ENCODE results near the gene ICAM5.

Gene ICAM5

DNA sequence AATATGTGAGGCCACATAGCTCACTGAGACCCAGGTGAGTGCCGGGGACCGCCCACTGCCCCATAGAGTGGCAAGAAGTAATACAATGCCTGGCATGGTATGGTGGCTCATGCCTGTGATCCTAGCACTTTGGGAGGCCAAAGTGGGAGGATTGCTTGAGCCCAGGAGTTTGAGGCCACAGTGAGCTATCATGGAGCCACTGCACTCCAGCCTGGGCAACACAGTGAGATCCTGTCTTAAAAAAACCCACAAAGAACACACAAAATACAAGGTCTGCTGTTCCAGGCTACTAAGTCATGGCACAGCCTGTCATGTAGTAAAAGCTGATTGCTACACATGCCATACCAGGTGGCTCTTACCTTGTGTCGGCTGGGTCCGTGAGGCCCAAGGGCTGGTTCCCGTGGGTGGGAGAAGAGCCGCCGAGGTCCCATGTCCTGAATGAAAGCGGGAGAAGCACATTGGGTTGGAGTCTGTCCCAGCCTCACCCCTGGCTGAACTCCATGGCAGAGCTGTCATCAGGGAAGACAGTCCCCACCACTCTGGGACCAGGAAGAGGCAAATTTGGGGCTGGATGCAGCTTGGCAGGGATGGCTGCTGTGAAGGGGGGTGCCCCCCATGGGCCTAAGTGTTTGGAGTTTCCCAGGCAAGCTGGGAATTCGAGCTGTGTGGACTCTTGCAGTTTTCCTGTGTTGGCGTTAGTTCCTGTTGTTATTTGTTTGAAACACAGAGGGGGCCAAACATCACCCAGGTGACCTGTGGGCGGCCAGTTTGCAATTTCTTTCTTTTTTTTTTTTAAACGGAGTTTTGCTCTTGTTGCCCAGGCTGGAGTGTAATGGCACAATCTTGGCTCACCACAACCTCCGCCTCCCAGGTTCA is 29.3 kb downstream of the ICAM5 start:
- Histone ChIP-seq H3K27ac (no peak overlapping the region), H3K4me3 (ENCODE audit: low read depth in 1 of 2, low read length in 1 of 2) (no peak overlapping the region), H3K9me3 (no peaks in the 10 kb centered on the region), H3K36me3 (peaks cover 82% of the 10 kb centered on the region), H3K4me1 (ENCODE audit: control insufficient read depth in 1 of 2, insufficient read depth in 1 of 2, low read depth in 1 of 2, low read length in 1 of 2) (peaks cover 10 to 11% of the 10 kb centered on the region in 2 experiments), H3K27me3 (peaks cover 8% of the 10 kb centered on the region)
- TF ChIP-seq, protein P1, sequence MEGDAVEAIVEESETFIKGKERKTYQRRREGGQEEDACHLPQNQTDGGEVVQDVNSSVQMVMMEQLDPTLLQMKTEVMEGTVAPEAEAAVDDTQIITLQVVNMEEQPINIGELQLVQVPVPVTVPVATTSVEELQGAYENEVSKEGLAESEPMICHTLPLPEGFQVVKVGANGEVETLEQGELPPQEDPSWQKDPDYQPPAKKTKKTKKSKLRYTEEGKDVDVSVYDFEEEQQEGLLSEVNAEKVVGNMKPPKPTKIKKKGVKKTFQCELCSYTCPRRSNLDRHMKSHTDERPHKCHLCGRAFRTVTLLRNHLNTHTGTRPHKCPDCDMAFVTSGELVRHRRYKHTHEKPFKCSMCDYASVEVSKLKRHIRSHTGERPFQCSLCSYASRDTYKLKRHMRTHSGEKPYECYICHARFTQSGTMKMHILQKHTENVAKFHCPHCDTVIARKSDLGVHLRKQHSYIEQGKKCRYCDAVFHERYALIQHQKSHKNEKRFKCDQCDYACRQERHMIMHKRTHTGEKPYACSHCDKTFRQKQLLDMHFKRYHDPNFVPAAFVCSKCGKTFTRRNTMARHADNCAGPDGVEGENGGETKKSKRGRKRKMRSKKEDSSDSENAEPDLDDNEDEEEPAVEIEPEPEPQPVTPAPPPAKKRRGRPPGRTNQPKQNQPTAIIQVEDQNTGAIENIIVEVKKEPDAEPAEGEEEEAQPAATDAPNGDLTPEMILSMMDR (IDR thresholded peaks at IDR 0.05), result no peak

DNA sequence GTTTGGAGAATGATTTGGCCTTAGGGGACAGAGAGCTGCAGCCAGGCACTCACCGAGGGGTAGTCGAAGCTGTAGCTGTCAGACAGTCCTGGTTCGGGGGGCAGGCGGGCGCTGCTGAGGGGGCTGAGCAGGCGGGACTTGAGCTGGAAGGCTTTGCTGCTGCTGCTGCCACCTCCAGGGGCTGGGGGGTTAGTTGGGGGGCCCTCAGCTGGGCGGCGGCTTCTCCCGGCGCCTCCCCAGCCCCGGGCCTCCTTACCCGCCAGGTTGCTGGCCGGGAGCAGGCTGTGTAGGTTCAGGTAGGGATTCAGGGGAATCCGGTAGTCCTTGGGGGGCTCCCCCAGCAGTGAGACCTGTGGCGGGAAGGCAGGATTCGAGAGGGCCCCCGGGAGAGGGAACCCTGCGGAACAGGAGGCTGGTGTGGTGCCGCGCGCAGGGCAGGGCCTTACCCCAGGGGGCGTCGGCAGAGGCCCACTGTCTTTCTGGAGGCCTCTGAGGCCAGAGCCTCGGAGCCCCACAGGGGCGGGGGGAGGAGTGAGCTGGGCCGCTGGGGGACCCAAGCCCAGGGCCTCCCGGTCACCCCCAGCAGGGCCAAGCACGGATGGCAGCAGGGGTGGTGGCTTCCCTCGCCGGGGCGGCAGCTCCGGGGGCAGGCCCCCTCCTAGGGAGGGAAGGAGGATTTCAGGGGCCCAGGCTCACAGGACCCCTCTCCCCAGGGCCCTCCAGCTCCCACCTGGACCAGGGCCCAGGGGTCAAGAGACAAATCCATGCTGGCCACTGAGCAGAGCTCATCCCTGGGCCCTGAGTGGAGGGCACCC is 31.1 kb downstream of the ICAM5 start:
- H3K9me3 ChIP-seq, result no peaks in the 10 kb centered on the region
- H3K27me3 ChIP-seq, result no peaks in the 10 kb centered on the region
- H3K27ac ChIP-seq, result no peak overlapping the region
- TF ChIP-seq, protein P1 (IDR thresholded peaks at IDR 0.05), result no peak
- peaks cover 98% of the 10 kb centered on the region for H3K36me3 ChIP-seq
- H3K4me1 ChIP-seq (ENCODE audit: control insufficient read depth in 1 of 2, insufficient read depth in 1 of 2, low read depth in 1 of 2, low read length in 1 of 2), result peaks cover 2 to 4% of the 10 kb centered on the region in 2 experiments
- no peak overlapping the region for H3K4me3 ChIP-seq (ENCODE audit: low read depth in 1 of 2, low read length in 1 of 2)

DNA sequence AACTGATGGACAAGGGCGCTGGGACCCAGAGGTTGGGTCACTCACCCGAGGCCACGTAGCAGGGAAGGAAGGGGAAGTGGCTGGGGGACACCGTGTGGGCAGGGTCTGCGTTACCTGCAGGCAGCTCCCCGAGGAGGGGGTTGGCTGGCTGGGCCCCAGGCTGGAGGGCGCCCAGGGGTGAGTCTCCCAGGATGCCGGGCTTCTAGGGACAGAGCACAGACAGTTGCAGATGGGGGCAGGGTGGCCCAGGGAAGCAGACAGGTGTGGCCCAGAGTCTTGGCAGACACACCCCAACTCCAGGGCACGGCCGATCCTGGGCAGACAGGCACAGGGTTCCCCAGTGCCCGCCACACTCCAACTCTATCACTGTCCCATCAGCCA is 31.7 kb downstream of the ICAM5 start:
- Histone ChIP-seq H3K27me3 (no peaks in the 10 kb centered on the region), H3K4me3 (ENCODE audit: low read depth in 1 of 2, low read length in 1 of 2) (no peak overlapping the region), H3K9me3 (no peaks in the 10 kb centered on the region), H3K4me1 (ENCODE audit: control insufficient read depth in 1 of 2, insufficient read depth in 1 of 2, low read depth in 1 of 2, low read length in 1 of 2) (no peaks in the 10 kb centered on the region), H3K27ac (no peak overlapping the region), H3K36me3 (peaks cover 99% of the 10 kb centered on the region)
- TF ChIP-seq, protein P1 (IDR thresholded peaks at IDR 0.05), result no peak

DNA sequence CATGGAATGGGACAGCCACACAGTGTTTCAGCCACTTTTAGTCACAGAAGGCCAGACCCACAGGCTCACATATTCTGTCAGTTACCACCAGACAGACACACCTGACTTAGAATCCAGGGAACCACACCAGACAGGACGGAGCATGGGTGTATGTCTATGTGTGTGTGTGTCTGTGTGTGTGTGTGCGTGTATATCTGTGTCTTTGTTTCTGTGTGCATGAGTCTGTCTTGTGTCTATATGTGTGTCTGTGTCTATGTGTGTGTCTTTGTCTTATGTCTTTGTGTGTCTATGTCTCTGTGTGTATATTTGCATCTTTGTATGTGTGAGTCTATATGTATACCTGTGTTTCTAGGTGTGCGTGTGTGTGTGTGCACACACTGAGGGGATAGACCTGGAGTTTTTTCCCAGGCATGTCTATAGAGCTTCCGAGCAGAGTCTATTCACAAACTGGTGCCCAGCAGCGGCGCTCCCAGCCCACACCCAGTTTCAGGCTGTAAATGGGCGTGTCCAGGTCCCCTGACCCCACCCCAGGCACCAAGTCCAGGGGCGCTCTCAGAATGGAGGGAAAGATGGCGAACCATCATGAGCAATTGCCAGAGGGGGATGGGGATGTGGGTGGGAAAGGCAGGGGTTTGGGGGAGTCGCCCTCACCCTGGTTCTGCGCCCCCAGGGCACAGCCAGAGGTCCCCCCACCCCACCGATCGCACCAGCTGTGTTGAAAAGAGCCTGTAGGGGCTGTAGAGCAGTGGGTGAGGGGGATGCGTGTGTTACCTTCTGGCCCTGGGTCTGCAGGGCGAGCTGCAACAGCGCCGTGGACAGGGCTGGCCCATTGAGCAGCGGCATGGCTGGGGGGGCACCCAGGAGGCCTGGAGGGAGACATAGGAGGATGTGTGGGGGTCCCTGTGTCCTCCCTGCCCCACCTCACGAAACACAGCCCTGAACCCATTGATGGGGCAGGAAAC is 32.4 kb downstream of the ICAM5 start:
- peaks cover 99% of the 10 kb centered on the region for H3K36me3 ChIP-seq
- H3K9me3 ChIP-seq, result no peaks in the 10 kb centered on the region
- H3K27ac ChIP-seq, result no peak overlapping the region
- TF ChIP-seq, protein P1 (IDR thresholded peaks at IDR 0.05), result no peak
- H3K27me3 ChIP-seq, result no peaks in the 10 kb centered on the region
- no peak overlapping the region for H3K4me3 ChIP-seq (ENCODE audit: low read depth in 1 of 2, low read length in 1 of 2)
- no peaks in the 10 kb centered on the region for H3K4me1 ChIP-seq (ENCODE audit: control insufficient read depth in 1 of 2, insufficient read depth in 1 of 2, low read depth in 1 of 2, low read length in 1 of 2)

DNA sequence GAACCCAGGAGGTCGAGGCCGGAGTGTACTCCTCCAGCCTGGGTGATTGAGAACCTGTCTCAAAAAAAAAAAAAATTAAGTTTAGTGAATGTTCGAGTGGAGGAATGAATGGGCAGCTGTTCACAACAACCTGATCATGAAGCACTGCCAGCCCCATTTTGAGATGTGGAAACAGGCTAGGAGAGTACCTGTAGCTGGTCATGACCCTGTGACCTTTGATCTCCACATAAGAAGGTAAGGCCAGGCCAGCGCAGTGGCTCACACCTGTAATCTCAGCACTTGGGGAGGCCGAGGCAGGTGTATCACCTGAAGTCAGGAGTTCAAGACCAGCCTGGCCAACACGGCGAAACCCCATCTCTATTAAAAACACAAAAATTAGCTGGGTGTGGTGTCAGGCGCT is 36.0 kb downstream of the ICAM5 start:
- Histone ChIP-seq H3K4me3 (ENCODE audit: low read depth in 1 of 2, low read length in 1 of 2) (no peak overlapping the region), H3K27me3 (no peaks in the 10 kb centered on the region), H3K4me1 (ENCODE audit: control insufficient read depth in 1 of 2, insufficient read depth in 1 of 2, low read depth in 1 of 2, low read length in 1 of 2) (no peaks in the 10 kb centered on the region), H3K36me3 (peaks cover 99% of the 10 kb centered on the region), H3K9me3 (no peaks in the 10 kb centered on the region), H3K27ac (no peak overlapping the region)
- TF ChIP-seq, protein P1 (IDR thresholded peaks at IDR 0.05), result no peak

All from neutrophil (primary cell).